Psoas muscle (tissue), 8 donors: ENCODE measurements around the gene CCDC187. TPM values are rescaled to one million over a fixed set of nuclear protein-coding genes. Genes with fewer than 3 reads are reported as not detected.
A peak's percentile ranks its signal among the peaks of the same experiment; 100 is the strongest.

Experiments
- ATAC-seq, 4 donors: fragments of 200-7000 bp; cut with Tn5 transposase; one replicate each; pipeline ENCODE4 v1.9.1; 2020; ENCODE audit warnings: moderate library complexity in 3 of 4, mild to moderate bottlenecking in 2 of 4
- DNase-seq, 2 donors: peaks; one replicate each; pipeline ENCODE4 v3.0.0-alpha.2; 2020
- H3K27ac ChIP-seq: fragments of 200-600 bp; one replicate; pipeline ENCODE4 v1.8.0; 2022
- H3K27me3 ChIP-seq, 3 donors: fragments of 200-600 bp in 1 of 3; one replicate each; pipeline versions ENCODE4 v1.6.1 to v1.8.0; 2013 to 2022; ENCODE audit warnings: low read length in 2 of 3, mild to moderate bottlenecking in 2 of 3, moderate library complexity in 1 of 3; ENCODE audit not compliant: insufficient read depth in 3 of 3
- H3K36me3 ChIP-seq, 2 donors: fragments of 200-600 bp in 1 of 2; one replicate each; pipeline versions ENCODE4 v1.6.1 to v1.8.0; 2013 to 2022; ENCODE audit warnings: low read depth in 1 of 2, mild to moderate bottlenecking in 1 of 2, moderate library complexity in 1 of 2; ENCODE audit not compliant: insufficient read depth in 1 of 2
- H3K4me1 ChIP-seq: fragments of 200-600 bp; one replicate; pipeline ENCODE4 v1.8.0; 2022
- H3K4me3 ChIP-seq: fragments of 200-600 bp; one replicate; pipeline ENCODE4 v1.8.0; 2022; ENCODE audit warnings: mild to moderate bottlenecking
- H3K9me3 ChIP-seq: fragments of 200-600 bp; one replicate; pipeline ENCODE4 v1.8.0; 2022
- CTCF ChIP-seq: fragments of 200-600 bp; IDR thresholded peaks from one replicate; pipeline ENCODE4 v1.8.0; 2022; ENCODE audit warnings: antibody characterized with exemption
- whole genome bisulfite sequencing, 3 donors: extraction: QIAGEN DNeasy Blood & Tissue Kit; methylation state at CpG; one replicate each; pipeline versions ENCODE4 v1.1.6 to v1.1.7; 2013; 5-methylcytosine and 5-hydroxymethylcytosine counted together
- intact Hi-C, 2 donors: fragments of 100-400 bp; cut with DNase I; formaldehyde crosslinking; loops; one replicate each; pipeline versions ENCODE4 v1.11.0 to v1.14.2; 2022
- polyA plus RNA-seq, 3 donors: library from polyadenylated mRNA; stranded (reverse); fragments of 200-250 nt; gene quantifications; one replicate each; pipeline ENCODE4 v1.2.3, GENCODE V29; 2013
- total RNA-seq, 4 donors: library from RNA; stranded (reverse); fragmentation: NEBNext Ultra II Directional in 2 of 4; extraction: Animal tissue kit (Norgen Biotek cat#: 25700) in 2 of 4; gene quantifications; one replicate each; pipeline versions ENCODE4 v1.2.1 to v1.2.4, GENCODE V29; 2021 to 2023
- donor health status: healthy with polysubstance abuse.
- donor health status: DM: no; HTN: no; CAD: no; lungs with moderate emphysema.
- donor health status: Bipolar disorder and iron deficiency.
- donor health status: healthy.
- donor health status: DM: yes; HTN: yes; CAD: no.
- donor health status: DM: no; HTN: no; CAD: no.
- donor health status: DM: no; HTN: no; CAD: no.
- donor health status: DM: yes; HTN: yes; CAD: no.

CCDC187 gene
- total and polyA plus RNA-seq, 7 donors, result not detected

- no peaks in the 10 kb centered on the region for H3K4me1 ChIP-seq
- H3K27ac ChIP-seq, result no peak overlapping the region
- WGBS, 3 donors, result 88 to 93% (median 90%) methylated on average over 28 of the region's 28 CpGs
- no peaks in the 10 kb centered on the region for H3K36me3 ChIP-seq
- H3K9me3 ChIP-seq, result no peaks in the 10 kb centered on the region
- peaks cover 0 to 36% (median 8%) of the 10 kb centered on the region in 3 donors for H3K27me3 ChIP-seq
- no peak for TF ChIP-seq CTCF
- ATAC-seq (no peak), DNase-seq (no peak)
- intact Hi-C loops, result no loop called here
- no peak overlapping the region for H3K4me3 ChIP-seq
These were observed 36.6 kb upstream of the CCDC187 start for GRCh38 chr9:136340356-136341041.

- Histone ChIP-seq H3K27me3 (peaks cover 0 to 31% (median 8%) of the 10 kb centered on the region in 3 donors), H3K4me3 (no peak overlapping the region), H3K36me3 (no peaks in the 10 kb centered on the region), H3K27ac (no peak overlapping the region), H3K4me1 (no peaks in the 10 kb centered on the region), H3K9me3 (no peaks in the 10 kb centered on the region)
- ATAC-seq (no peak), DNase-seq (no peak)
- no peak for TF ChIP-seq CTCF
- intact Hi-C loops, result loop anchor here in 1 of 2 donors (1.0 to 10.0 kb wide), 2 partner anchors 60 to 295 kb away; partner anchors contain the start of gene SNAPC4
- 85 to 89% (median 88%) methylated on average over 11 to 12 of the region's 12 CpGs for WGBS, 3 donors
These were observed 36.0 kb upstream of the CCDC187 start for GRCh38 chr9:136339958-136340310.

GRCh38 chr9:136339173-136339957 lies 35.5 kb upstream of the CCDC187 start:
- ATAC-seq, result peak; percentile 72 to 88 (median 74)
- peak; percentile 79 for TF ChIP-seq CTCF
- H3K27me3 ChIP-seq, result peaks cover 0 to 25% (median 8%) of the 10 kb centered on the region in 3 donors
- DNase-seq, result peak in 1 of 2 donors; percentile 80
- no peak overlapping the region for H3K4me3 ChIP-seq
- H3K27ac ChIP-seq, result no peak overlapping the region
- WGBS, 3 donors, result 73 to 77% (median 73%) methylated on average over 30 to 32 of the region's 32 CpGs
- intact Hi-C loops, result loop anchor here in 1 of 2 donors (1.0 to 10.0 kb wide), 2 partner anchors 61 to 295 kb away; partner anchors contain the start of gene SNAPC4
- no peaks in the 10 kb centered on the region for H3K9me3 ChIP-seq
- H3K4me1 ChIP-seq, result no peaks in the 10 kb centered on the region
- no peaks in the 10 kb centered on the region for H3K36me3 ChIP-seq

- Histone ChIP-seq H3K36me3 (no peaks in the 10 kb centered on the region), H3K27ac (no peak overlapping the region), H3K4me3 (no peak overlapping the region), H3K27me3 (peaks cover 0 to 19% (median 5%) of the 10 kb centered on the region in 3 donors), H3K9me3 (no peaks in the 10 kb centered on the region), H3K4me1 (no peaks in the 10 kb centered on the region)
- intact Hi-C loops, result loop anchor here in 1 of 2 donors (10.0 kb wide), 1 partner anchor 296 kb away; no protein-coding TSS in a partner anchor
- ATAC-seq, result no peak
- DNase-seq, result no peak
- 92 to 94% (median 94%) methylated on average over 24 to 25 of the region's 25 CpGs for WGBS, 3 donors
- TF ChIP-seq CTCF, result no peak
These were observed 34.6 kb upstream of the CCDC187 start for GRCh38 chr9:136338511-136338910.
